Lower lobe of right lung (tissue), 2 donors: ENCODE measurements around the gene BMP2K. TPM values are rescaled to one million over a fixed set of nuclear protein-coding genes. Genes with fewer than 3 reads are reported as not detected.
A peak's percentile ranks its signal among the peaks of the same experiment; 100 is the strongest.

Experiments
- ATAC-seq, 2 donors: fragments of 200-7000 bp; cut with Tn5 transposase; one replicate each; pipeline ENCODE4 v1.9.1; 2020 to 2022; ENCODE audit warnings: mild to moderate bottlenecking in 2 of 2, moderate library complexity in 2 of 2
- DNase-seq: peaks from one replicate; pipeline ENCODE4 v3.0.0-alpha.2; 2020
- H3K27ac ChIP-seq: fragments of 200-600 bp; one replicate; pipeline ENCODE4 v1.8.0; 2022
- H3K27me3 ChIP-seq: fragments of 200-600 bp; one replicate; pipeline ENCODE4 v1.8.0; 2022; ENCODE audit warnings: low read depth
- H3K36me3 ChIP-seq: fragments of 200-600 bp; one replicate; pipeline ENCODE4 v1.8.0; 2022; ENCODE audit warnings: mild to moderate bottlenecking
- H3K4me1 ChIP-seq: fragments of 200-600 bp; one replicate; pipeline ENCODE4 v1.8.0; 2022
- H3K4me3 ChIP-seq: fragments of 200-600 bp; one replicate; pipeline ENCODE4 v1.8.0; 2022; ENCODE audit warnings: mild to moderate bottlenecking
- H3K9me3 ChIP-seq: fragments of 200-600 bp; one replicate; pipeline ENCODE4 v1.8.0; 2022
- CTCF ChIP-seq: fragments of 200-600 bp; IDR thresholded peaks from one replicate; pipeline ENCODE4 v1.8.0; 2022; ENCODE audit warnings: antibody characterized with exemption, mild to moderate bottlenecking
- intact Hi-C: fragments of 100-400 bp; cut with DNase I; formaldehyde crosslinking; loops from one replicate; pipeline ENCODE4 v1.11.0; 2022
- total RNA-seq: library from RNA; stranded (reverse); fragmentation: NEBNext Ultra II Directional; extraction: Animal tissue kit (Norgen Biotek cat#: 25700); gene quantifications from one replicate; pipeline ENCODE4 v1.2.1, GENCODE V29; 2021
- donor health status: DM: no; HTN: yes; CAD: no; lungs with severe emphysema.

BMP2K gene
- total RNA-seq, 1 donor from 2014 or later = 48.9 TPM

DNA sequence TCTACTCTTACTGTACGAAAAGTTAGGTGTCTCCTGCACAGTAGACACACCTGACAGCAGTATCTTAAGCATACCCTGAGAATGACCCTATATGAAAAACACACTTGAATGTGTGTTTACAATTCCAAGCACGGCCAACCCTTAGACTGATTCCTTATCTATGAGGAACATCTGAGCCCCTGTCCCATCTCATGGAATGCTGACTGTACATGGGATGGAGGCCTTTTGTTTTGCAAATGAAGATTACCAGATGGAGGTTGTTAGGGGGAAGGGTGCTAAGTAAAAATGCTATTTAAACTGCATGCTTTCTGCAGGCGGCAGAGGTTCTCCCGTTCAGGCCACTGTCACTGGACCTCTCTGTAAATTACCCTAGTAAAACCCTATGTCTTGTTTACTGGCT, 160.8 kb downstream of the BMP2K start:
- ATAC-seq = no peak
- Histone ChIP-seq H3K4me3 (no peak overlapping the region), H3K4me1 (peaks cover 21% of the 10 kb centered on the region), H3K9me3 (no peaks in the 10 kb centered on the region), H3K27ac (no peak overlapping the region), H3K27me3 (no peaks in the 10 kb centered on the region), H3K36me3 (no peaks in the 10 kb centered on the region)
- no peak for TF ChIP-seq CTCF
- DNase-seq = no peak
- intact Hi-C loops = no loop called here

DNA sequence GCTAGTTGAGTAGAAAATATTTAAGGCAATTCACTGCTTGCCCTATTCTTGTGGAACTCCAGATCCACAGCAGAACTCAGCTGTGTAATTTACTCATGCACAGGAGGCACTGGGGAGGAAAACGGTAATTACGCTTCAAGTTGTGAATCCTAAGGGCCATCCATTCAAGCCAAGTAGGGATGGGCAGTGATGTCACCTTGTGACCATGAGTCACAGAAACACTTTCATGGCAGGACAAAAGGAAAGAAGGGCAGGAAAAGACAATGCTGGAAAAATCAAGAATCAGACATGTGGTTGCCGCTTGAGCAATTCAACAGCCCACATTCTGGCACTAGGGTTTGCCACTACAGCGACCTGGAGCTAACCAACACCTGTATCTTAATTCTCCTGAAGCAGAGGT, 161.7 kb downstream of the BMP2K start:
- Histone ChIP-seq H3K4me1 (peaks cover 21% of the 10 kb centered on the region), H3K4me3 (no peak overlapping the region), H3K27ac (no peak overlapping the region), H3K36me3 (no peaks in the 10 kb centered on the region), H3K27me3 (no peaks in the 10 kb centered on the region), H3K9me3 (no peaks in the 10 kb centered on the region)
- DNase-seq = no peak
- intact Hi-C loops = no loop called here
- ATAC-seq = no peak
- TF ChIP-seq CTCF = no peak

- Histone ChIP-seq H3K27me3 (no peaks in the 10 kb centered on the region), H3K4me1 (peaks cover 21% of the 10 kb centered on the region), H3K9me3 (no peaks in the 10 kb centered on the region), H3K36me3 (no peaks in the 10 kb centered on the region), H3K4me3 (peak overlapping the region; percentile 84), H3K27ac (peak overlapping the region; percentile 78)
- DNase-seq (no peak), ATAC-seq (no peak)
- intact Hi-C loops = no loop called here
- TF ChIP-seq CTCF = no peak
Measured at GRCh38 chr4:78938474-78938867, 162.3 kb downstream of the BMP2K start.

DNA sequence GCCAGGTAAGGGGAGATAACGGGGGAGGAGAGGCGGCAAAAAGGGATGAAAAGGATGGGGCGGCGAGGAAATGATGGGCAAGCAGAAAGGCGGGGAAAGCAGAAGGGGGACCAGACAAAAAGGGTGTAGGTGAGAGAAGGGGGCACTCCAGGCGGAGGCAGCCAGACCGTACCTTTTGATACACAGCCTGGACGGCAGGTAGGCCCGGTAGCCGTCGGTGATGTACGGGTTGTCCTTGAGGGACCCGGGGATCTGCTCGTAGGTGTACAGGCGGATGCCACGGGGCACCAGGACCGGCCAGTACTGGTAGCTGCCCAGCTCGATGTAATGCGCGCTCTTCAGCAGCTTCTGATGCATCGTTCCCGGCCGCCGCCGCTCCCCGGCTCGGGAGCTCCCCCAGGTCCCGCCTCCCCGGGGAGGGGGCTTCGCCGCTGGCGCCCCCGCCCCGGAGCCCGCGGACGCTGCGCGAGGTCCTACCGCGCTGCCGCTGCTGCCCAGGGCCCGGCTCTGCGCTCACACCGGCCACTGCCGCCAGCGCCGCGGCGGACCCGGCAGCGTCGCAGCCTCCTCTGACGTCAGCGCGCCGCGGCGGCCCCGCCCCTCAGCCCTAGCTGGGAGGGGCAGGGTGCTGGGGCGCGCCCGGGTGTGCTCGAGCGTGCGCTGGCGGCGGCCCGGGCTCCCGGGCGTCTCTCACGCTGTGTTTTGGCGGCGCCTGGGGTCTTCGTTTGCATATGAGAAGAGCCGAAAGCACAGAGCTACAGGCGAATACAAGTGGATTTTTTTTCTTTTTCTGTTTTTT, 162.9 kb downstream of the BMP2K start, which contains the start of gene PAQR3:
TSS of gene PAQR3 (minus strand) at position 571 of the 799 bp plus-strand sequence. CDS start at position 357, 214 bp downstream.
- peak; percentile 99 for ATAC-seq
- intact Hi-C loops = no loop called here
- H3K9me3 ChIP-seq = no peaks in the 10 kb centered on the region
- no peaks in the 10 kb centered on the region for H3K36me3 ChIP-seq
- peak within 1 kb of the TSS; percentile 84 for H3K4me3 ChIP-seq
- peak; percentile 91 for DNase-seq
- TF ChIP-seq CTCF = no peak
- no peaks in the 10 kb centered on the region for H3K27me3 ChIP-seq
- peaks cover 21% of the 10 kb centered on the region for H3K4me1 ChIP-seq
- peak within 1 kb of the TSS; percentile 78 for H3K27ac ChIP-seq

- H3K36me3 ChIP-seq = no peaks in the 10 kb centered on the region
- H3K4me3 ChIP-seq = peak overlapping the region; percentile 84
- H3K27me3 ChIP-seq = no peaks in the 10 kb centered on the region
- peaks cover 21% of the 10 kb centered on the region for H3K4me1 ChIP-seq
- ATAC-seq (no peak), DNase-seq (no peak)
- no peak for TF ChIP-seq CTCF
- intact Hi-C loops = no loop called here
- no peaks in the 10 kb centered on the region for H3K9me3 ChIP-seq
- H3K27ac ChIP-seq = peak overlapping the region; percentile 32
Measured at GRCh38 chr4:78939667-78940008, 163.5 kb downstream of the BMP2K start.
